Measurements from ENCODE around the gene FUT2.
A peak's percentile ranks its signal among the peaks of the same experiment; 100 is the strongest.
"Not testable (repeated sequence)": the region's sequence is repeated elsewhere in the genome, so short reads cannot be mapped to it uniquely, and the experiment has no call there.

Gene FUT2

DNA sequence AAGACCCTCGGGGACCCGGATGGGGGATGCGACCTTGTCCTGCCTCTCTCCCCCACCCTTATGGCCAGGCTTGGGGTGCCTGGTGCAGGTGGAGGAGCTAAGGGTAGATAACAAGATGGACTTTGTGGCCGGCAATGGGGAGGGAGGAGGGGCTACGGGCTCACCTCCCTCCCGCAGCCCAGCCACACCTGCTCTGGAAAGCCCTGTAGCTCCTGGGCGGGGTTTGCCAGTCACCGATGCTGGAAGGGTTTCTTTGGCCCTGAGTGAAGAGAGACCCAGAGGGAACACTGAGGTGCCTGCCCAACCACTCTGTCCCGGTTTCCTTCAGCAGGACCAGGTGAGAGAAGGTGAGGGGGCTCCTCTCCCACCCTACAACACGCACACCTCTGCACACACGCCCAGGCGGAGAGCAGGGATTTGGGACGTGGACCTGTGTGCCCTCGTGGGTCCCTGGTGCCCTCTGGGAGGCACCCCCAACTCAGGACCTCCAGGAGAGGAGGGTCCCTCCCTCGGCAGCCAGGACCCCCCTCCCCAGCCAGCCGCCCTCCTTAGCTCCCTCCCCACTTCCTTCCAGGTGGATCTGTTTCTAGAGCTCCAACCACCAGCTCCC is at the start of gene FUT2:
Gene FUT2 (plus strand): TSS at position 229 of the 610 bp plus-strand sequence. CDS start 6,986 bp downstream, outside the sequence.
- no peak for DNase-seq (ENCODE audit: low read depth in 2 of 2)

- DNase-seq (ENCODE audit: low read depth in 2 of 2): peak; percentile 79 to 80
These were observed 49.6 kb upstream of the FUT2 start, which contains the start of gene CA11 for GRCh38 chr19:48646001-48646721. Gene CA11, minus strand, starts transcription at chr19:48646187. Its CDS starts 555 bp downstream, at chr19:48645632.

DNA sequence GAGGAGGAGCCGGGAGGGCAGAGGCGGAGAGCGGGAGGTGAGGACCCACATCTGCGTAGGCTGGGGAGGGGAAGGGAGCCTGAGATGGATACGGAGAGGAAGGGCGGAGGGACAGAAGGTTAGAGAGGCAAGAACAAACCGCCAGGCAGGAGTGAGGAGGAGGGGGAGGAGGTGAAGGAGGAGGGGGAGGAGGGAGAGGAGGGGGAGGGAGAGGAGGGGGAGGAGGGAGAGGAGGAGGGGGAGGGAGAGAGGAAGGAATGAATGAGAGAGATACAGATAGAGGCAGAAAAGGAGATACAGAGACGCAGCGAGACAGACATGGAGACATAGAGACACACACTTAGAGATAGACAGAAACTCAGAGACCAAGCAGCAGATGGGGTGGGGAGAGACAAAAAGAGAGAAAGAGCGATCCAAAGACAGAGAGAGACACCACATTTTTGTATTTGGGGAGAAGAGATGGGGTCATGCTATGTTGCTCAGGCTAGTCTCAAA is 49.0 kb upstream of the FUT2 start:
- DNase-seq (ENCODE audit: low read depth in 2 of 2): no peak

DNA sequence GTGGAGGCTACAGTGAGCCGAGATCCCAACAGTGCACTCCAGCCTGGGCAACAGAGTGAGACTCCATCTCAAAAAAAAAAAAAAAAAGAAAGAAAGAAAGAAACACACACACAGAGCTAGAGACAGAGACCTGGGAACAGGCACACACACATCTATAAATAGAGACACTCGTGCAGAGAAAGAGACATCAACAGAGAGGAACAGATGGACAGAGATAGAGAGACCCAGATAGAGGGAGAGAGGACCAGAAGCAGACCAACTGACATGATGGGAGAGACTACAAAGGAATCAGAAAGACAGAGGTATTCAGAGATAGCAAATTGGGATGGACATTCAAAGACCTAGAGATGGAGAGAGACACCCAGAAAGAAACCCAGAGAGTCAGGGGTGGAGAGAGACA is 47.6 kb upstream of the FUT2 start:
- no peak for DNase-seq (ENCODE audit: low read depth in 2 of 2)

GRCh38 chr19:48650974-48651682 is 44.6 kb upstream of the FUT2 start:
- DNase-seq (ENCODE audit: low read depth in 2 of 2): no peak

DNA sequence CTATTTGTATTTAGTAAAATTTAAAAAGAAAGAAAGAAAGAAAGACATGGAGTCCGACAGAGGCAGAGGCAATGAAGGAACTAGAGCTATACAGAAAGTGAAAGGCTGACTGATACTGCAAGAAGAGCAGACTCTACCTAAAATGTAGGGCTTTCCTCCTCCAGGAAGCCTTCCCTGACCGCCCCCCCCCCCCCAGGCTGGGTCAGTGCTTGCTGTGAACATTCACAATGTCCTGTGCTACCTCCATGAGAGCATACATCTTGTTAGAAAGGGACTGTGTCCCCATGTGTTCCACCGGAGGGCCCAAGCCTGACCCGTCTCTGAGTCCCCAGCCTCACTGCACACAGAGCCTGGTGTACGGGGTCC is 44.1 kb upstream of the FUT2 start:
- DNase-seq (ENCODE audit: low read depth in 2 of 2): no peak

DNA sequence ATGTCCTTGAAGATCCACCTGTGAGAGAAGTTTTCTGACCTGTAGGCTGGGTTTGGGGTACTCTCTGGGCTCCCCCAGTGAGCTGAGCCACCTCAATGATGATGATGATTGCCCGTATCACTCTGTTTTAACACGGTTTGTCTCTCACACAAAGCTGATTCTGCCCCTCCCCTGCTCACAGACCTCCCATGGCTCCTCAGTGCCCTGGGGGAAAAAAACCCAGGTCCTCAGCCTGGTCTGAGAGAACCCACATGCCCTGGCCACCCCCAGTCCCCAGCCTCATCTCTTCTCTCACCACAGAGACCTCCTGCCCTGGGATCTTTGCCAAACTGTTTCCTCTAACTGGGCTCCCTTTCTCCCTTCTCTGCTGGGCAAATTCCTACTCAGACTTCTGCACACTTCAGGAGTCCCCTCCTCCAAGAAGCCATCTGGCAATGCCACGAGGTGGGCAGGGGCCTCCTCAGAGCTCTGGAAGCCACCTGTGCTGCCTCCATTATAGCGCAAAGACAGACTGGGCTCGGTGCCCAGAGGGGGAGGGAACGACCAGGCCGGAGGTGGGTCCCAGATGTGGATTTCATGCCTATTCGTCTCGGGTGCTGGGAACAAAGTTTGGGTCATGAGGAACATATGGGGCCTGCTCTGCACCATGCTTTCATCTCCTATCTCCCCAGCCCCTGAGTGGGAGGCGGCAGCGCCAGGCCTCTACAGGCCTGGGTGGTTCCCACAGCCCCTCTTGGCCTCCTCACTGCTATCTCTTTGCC is 41.3 kb upstream of the FUT2 start:
- no peak for DNase-seq (ENCODE audit: low read depth in 2 of 2)

- no peak for DNase-seq (ENCODE audit: low read depth in 2 of 2)
These were observed 38.8 kb upstream of the FUT2 start for GRCh38 chr19:48656840-48657474.

DNA sequence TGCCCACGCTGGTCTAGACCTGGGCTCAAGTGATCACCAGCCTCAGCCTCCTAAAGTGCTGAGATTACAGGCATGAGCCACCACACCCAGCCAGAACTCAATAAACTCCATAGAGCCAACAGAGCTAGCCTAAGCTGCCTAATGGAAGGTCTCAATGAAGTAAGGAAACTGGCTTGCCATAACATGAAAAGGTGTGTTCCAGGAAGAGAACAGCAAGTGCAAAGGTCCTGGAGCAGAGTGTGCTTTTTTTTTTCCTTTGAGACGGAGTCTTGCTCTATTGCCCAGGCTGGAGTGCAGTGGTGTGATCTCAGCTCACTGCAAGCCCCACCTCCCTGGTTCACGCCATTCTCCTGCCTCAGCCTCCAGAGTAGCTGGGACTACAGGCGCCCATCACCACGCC is 37.9 kb upstream of the FUT2 start:
- not testable (repeated sequence) for DNase-seq (ENCODE audit: low read depth in 2 of 2)

DNA sequence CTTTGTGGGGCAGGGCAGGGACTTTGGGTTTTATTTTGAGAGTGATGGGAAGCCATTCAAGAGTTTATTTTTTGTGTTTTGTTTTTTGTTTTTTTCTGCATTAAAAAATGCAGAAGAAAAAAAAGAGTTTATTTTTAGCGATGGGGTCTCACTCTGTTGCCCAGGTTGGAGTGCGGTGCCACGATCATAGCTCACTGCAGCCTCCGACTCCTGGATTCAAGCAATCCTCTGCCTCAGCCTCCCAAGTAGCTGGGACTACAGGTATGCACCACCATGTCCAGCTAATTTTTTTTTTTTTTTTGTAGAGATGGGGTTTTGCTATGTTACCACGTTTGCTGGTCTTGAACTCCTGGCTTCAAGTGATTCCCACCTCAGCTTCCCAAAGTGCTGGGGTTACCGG is 37.3 kb upstream of the FUT2 start:
- DNase-seq (ENCODE audit: low read depth in 2 of 2): no peak

DNA sequence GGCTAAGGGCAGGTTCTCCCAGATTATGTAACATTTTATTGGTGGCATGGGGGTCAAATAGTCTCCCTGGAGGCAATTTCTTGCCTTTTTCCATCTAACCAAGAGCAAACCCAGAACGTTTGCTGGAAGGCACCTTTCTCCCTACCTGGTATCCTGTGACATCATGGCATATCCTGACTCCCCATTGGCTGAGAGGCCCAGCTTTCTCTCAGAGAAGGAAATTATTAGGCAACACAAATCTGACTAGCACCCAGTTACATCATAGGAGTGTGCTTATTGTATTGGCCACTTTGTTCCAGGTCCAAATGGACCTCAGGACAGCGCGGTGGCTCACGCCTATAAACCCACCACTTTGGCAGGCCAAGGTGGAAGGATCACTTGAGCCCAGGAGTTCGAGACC is 36.0 kb upstream of the FUT2 start:
- DNase-seq (ENCODE audit: low read depth in 2 of 2): no peak

- peak; percentile 42 to 44 for DNase-seq (ENCODE audit: low read depth in 2 of 2)
These were observed 34.7 kb upstream of the FUT2 start for GRCh38 chr19:48660852-48661710.

DNA sequence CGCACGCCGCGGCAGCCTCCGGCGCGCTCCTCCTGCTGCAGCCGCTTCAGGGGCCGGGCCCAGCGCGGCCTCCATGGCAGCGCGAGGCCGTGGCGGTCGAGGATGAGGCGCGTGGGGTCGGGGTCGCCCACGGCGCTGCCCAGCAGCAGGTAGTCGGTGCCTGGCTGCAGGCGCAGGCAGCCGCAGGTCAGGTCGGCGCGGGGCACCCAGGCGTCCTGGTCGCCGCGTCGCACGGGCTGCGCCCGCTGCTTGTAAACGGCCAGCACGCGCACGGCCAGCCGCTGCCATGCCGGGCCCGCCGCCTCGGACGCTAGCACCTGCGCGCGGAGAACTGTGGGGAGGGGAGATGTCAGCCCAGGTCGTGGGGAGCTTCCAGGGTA is 34.1 kb upstream of the FUT2 start:
- no peak for DNase-seq (ENCODE audit: low read depth in 2 of 2)

GRCh38 chr19:48663667-48664066 is 32.1 kb upstream of the FUT2 start:
- DNase-seq (ENCODE audit: low read depth in 2 of 2): no peak

GRCh38 chr19:48664476-48664875 is 31.3 kb upstream of the FUT2 start:
- no peak for DNase-seq (ENCODE audit: low read depth in 2 of 2)

DNA sequence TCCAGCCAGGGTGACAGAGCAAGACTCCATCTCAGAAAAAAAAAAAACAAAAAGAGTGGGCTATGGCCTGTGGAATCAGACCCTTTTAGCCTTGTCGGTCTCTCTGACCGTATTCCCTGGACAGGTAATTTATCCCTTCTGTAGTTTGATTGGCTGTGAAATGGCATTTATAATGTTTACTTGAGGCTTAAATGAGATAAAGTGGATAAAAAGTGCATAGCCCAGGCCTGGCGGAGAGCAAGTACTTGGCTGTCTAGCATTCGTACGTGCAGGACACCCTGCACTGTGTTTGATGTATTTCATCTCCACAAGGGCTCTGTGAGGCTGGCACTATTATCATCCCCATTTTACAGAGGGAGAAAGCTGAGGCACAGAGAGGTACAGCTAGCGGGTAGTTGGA is 30.0 kb upstream of the FUT2 start:
- DNase-seq (ENCODE audit: low read depth in 2 of 2): no peak

GRCh38 chr19:48668332-48668731 is 27.4 kb upstream of the FUT2 start:
- no peak for DNase-seq (ENCODE audit: low read depth in 2 of 2)

DNA sequence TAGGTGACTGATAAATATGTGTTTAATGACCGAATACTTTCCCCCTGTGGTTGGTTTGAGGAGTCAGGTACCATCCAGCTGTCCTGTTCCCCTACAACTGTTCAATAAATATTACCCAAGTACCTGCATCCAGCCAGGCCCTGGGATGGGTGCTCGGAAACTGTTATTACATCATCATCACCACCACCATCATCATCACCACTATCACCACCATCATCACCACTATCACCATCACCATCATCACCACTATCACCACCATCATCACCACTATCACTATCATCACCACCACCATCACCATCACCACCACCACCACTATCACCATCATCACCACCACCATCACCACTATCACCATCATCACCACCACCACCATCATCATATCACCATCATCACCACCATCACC is 27.0 kb upstream of the FUT2 start:
- DNase-seq (ENCODE audit: low read depth in 2 of 2): no peak

- no peak for DNase-seq (ENCODE audit: low read depth in 2 of 2)
These were observed 25.7 kb upstream of the FUT2 start for GRCh38 chr19:48669903-48670668.
